DMS 273 treated with DMSO at 0.1 percent for 48 hours (cell line): ENCODE data around the gene RWDD3.

Source experiments
- DNase-seq: peaks from one replicate; lab custom pipeline; 2025; lab: John Stamatoyannopoulos, UW

RWDD3 gene

GRCh38 chr1:95230256-95230655 lies 3.8 kb upstream of the RWDD3 start:
- no peak for DNase-seq

- DNase-seq: no peak
Observed at GRCh38 chr1:95230768-95231191, 3.2 kb upstream of the RWDD3 start.

DNA sequence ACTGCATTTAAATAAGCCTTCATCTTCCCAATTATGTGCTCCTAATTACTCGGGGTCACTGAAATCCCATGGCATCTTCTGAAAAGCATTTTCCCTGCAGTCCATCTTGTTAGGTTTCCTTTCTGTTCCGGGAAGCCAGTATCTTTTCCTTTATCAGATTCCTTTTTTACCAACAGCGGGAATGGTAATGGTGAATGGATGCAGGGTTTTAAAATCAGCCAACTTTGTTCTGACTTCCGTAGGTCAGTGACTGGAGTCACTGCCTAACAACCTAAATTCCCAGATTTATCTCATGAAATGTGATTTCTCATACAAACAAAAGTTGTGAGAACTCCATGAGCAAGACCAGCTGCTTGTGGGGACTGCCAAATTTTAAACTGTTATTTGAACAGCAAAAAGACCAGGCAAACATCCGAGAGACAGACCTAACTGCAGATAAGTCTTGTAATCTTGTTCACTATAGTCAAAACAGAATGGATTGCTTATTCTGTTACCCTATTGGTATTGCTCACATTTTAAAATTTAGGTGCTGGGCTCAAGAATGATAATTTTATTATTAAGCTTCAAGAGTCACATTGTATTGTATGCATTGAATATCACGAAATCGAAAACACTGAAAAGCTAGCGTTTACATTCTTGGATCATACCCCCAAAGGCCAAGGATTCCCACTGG lies 1.2 kb upstream of the RWDD3 start:
- DNase-seq: no peak

DNA sequence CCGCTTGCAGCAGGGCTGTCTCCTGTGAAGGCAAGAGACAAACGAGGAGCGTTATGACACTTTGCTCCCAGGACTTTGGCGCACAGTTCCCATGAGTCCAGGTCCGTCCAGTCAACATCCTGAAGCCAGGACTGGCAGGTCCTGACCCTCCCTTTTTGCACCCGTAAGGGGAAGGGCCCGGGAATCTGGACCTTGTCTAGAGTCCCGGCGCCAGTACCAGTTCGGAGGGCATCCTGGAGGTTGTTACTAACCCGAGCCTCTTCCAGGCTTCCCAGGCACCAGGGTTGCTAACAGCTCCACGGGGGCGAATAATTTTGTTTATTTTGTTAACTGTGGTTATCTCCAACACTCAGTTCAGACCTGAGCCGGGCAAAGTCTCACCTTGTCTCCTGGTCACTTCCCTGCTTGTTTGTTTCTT lies 682 bp upstream of the RWDD3 start:
- DNase-seq: no peak

DNA sequence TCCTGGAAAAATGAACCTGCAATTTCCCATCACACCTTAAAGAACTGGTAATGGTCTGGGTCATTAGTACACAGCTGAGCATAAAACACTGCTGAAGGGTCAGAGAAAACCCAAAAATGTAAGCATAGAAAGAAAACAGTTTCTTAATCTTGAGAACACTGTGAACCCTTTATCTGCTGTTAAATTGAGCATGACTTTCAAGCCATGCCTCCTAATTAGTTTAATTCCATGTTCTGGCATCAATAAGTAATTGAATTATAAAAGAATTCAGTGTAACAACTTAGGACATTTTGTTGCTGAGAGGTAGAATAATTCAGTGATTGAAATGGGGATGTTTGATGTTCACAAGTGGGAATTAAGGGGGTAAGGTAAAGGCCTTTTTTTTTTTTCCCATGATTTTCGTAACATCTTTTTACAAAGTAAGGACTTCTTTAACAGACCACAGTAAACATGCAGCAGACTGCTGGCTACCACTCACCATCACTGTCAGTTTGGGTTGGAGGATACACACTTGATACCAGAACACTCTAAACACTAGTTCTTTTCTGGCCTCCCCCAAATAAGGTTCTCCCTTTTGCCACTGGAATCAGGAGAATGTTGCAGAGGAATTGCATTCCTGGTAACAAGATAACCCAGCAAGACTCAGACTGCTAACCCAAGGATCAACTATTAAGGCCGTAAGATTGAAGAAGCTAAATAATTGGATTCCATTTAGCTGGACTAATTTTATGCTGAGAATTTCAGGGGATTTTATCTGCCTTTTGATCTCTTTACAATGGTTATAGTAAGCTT lies 3.0 kb downstream of the RWDD3 start:
- no peak for DNase-seq

DNA sequence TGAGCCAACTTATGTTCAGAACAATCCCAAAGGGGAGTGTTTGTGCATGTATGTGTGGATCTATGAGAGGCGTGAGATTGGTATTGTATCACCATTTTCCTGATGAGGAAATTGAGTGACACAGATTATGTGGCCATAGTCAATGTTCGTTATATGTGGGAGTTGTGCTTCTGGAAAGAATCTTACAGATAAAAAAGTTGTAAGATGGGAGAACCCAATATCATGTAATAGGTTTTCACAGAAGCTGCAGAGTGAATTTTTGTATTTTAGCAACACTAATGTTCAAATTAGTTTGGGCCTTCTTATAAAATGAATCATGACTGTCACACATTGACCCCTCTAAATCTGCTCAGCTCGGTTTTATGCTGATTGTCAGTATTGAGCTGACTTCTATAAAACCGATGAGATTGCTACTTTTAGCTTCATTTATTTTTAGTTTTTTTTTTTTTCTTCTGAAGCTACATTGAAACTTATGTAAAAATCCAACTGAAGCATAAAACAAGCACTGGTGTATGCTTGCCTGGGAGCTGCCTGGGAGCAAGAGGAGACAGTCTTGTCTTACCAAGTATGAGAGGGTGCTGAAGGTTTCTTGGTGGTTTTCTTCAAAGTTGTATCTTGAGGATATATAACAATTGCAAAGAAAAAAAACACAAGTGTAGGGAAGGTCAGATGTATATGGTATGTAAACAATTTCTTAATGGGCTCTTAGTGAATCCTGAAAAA lies 4.1 kb downstream of the RWDD3 start:
- no peak for DNase-seq

GRCh38 chr1:95245029-95245428 lies 11.0 kb downstream of the RWDD3 start:
- DNase-seq: no peak

DNA sequence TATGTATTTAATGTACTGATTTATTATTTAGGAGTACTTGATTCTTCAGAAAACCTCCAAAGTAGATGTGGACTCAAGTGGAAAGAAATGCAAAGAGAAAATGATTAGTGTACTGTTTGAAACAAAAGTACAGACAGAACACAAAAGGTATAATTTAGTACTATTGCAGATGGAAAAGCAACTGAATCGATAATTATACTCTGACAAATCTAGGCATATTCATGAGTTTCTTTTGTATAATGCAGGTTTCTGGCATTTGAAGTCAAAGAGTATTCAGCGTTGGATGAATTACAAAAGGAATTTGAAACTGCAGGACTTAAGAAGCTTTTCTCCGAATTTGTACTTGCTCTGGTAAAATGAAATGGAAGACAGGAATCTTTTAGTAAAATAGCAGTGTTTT lies 12.5 kb downstream of the RWDD3 start:
- DNase-seq: no peak

- DNase-seq: no peak
Observed at GRCh38 chr1:95247607-95248006, 13.6 kb downstream of the RWDD3 start.

- DNase-seq: no peak
Observed at GRCh38 chr1:95249916-95250315, 15.9 kb downstream of the RWDD3 start.

DNA sequence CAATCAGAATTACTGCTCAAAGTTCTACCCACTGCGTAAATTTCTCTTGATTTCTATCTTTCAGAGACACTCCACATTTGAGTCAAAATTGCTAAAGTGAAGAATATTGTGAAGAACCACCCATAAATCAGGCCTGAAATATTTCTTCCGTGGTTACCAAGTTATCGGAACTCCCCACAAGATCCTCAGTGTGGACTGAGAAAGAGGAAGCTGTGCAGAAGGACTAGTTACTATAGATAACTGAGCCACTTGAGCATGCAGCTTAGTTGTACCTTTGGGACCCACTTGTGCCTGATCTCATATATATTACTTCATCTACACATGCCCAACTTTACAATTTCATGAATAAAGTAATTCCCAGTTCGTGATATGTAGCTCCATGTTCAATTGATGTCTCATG lies 18.4 kb downstream of the RWDD3 start:
- DNase-seq: no peak

- no peak for DNase-seq
Observed at GRCh38 chr1:95254959-95255358, 20.9 kb downstream of the RWDD3 start.

- no peak for DNase-seq
Observed at GRCh38 chr1:95255826-95256225, 21.8 kb downstream of the RWDD3 start.

- no peak for DNase-seq
Observed at GRCh38 chr1:95257758-95258157, 23.7 kb downstream of the RWDD3 start.

- no peak for DNase-seq
Observed at GRCh38 chr1:95259245-95259644, 25.2 kb downstream of the RWDD3 start.

DNA sequence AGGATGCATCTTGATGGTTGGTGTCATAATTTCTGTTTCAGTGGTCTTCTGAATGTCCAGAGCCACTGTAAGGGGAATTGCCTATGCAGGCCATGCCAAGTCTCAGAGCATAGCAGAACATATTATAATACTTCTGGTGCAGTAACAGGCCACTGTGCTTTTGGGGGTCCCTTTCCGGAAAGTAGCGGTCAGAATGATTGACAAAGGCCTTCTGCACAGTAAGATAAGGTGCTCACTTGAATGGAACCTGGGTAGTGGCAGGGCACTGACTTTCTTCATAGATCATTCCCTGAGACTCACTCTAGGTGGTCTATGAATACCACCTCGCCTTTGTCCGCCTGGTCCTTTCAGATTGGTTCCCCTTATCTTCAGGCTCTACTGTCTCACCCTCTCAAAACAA lies 28.9 kb downstream of the RWDD3 start:
- no peak for DNase-seq

- DNase-seq: no peak
Observed at GRCh38 chr1:95263450-95263849, 29.4 kb downstream of the RWDD3 start.

- DNase-seq: no peak
Observed at GRCh38 chr1:95265106-95265505, 31.1 kb downstream of the RWDD3 start.

- DNase-seq: no peak
Observed at GRCh38 chr1:95276429-95276828, 42.4 kb downstream of the RWDD3 start.

- DNase-seq: no peak
Observed at GRCh38 chr1:95278173-95279006, 44.4 kb downstream of the RWDD3 start.

DNA sequence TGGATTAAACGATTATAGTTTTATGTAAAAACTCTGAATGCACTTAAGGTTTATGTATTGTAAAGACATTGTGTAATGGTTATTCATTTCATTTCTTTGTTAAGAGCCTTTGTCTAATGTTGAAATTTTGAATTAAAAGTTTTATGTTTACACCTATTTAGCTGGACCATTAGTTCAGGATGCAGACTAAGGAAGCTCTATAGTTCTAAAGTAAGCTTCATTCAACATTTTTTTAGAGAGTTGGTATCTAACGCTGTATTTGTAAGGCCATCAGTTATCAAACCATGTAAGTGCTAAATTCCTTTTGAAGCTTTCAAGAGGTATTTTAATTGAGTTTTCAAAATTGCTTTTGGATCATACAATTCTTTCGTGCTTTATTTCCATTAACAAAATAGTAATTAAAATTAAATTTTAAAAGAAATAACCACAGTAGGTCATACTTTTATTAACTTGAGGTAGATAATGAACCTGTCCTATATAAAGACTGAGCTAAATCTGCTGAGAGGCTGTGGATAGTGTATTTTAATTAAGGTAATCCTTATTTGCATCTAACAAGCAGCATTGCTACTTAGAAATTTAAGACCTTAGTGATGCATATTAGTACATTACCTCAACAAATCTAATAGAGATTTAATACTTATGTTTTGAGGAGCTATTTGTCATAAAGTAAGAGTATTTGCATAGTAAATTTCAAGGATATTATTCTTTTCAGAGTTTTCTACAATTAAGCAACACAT lies 47.9 kb downstream of the RWDD3 start:
- no peak for DNase-seq
